Rectal smooth muscle tissue (tissue), 1 donor: ENCODE measurements around the gene CORO7.

Experiments used
- H3K27ac ChIP-seq: one replicate; pipeline ENCODE4 v1.7.0; 2013; ENCODE audit warnings: low read depth, low read length, inconsistent platforms
- H3K27me3 ChIP-seq: one replicate; pipeline ENCODE4 v1.7.0; 2013; ENCODE audit warnings: low read length; ENCODE audit not compliant: control insufficient read depth, insufficient read depth
- H3K36me3 ChIP-seq: one replicate; pipeline ENCODE4 v1.7.0; 2013; ENCODE audit warnings: low read length; ENCODE audit not compliant: control insufficient read depth, insufficient read depth
- H3K4me1 ChIP-seq: one replicate; pipeline ENCODE4 v1.7.0; 2013; ENCODE audit warnings: low read length; ENCODE audit not compliant: control insufficient read depth, insufficient read depth
- H3K4me3 ChIP-seq: one replicate; pipeline ENCODE4 v1.7.0; 2013; ENCODE audit warnings: low read length
- H3K9ac ChIP-seq: one replicate; pipeline ENCODE4 v1.7.0; 2013; ENCODE audit warnings: low read length

Gene CORO7

DNA sequence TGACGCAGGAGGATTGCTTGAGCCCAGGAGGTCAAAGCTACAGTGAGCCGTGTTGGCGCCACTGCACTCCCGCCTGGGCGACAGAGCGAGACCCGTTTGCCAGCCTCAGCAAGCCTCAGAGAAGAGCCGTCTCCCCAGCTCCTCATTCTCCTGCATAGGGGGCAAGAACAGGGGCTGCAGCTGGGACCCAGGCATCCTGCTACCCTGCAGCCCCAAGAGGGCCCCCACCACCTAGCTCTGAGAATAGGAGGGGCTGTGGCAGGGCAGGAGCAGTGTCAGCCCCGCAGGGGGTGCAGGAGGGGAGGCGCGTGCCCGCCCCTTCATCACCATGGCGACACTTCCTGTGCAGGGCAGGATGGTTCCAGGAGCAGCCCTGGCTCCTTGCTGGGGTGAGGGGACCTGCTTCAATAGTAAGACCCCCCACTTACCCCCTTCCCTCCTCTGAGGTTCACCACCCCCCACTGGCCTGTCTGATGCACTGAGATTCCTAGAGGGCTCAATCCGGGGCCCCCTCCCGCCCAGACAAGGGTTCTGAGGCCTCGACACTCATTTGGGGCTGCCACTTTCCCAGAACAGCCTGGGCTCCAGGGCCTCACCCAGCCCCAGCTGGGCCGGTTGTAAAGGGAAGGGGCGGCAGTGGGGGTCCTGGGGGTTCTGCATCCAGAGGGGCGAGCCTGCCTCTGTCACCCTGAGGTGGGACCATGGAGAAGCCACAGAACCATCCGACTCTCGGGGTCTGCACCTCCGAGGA lies 24.6 kb downstream of the CORO7 start:
- Histone ChIP-seq H3K36me3 (peaks cover 11% of the 10 kb centered on the region), H3K4me3 (no peak overlapping the region), H3K4me1 (peaks cover 12% of the 10 kb centered on the region), H3K9ac (no peak overlapping the region), H3K27ac (no peak overlapping the region), H3K27me3 (no peaks in the 10 kb centered on the region)

DNA sequence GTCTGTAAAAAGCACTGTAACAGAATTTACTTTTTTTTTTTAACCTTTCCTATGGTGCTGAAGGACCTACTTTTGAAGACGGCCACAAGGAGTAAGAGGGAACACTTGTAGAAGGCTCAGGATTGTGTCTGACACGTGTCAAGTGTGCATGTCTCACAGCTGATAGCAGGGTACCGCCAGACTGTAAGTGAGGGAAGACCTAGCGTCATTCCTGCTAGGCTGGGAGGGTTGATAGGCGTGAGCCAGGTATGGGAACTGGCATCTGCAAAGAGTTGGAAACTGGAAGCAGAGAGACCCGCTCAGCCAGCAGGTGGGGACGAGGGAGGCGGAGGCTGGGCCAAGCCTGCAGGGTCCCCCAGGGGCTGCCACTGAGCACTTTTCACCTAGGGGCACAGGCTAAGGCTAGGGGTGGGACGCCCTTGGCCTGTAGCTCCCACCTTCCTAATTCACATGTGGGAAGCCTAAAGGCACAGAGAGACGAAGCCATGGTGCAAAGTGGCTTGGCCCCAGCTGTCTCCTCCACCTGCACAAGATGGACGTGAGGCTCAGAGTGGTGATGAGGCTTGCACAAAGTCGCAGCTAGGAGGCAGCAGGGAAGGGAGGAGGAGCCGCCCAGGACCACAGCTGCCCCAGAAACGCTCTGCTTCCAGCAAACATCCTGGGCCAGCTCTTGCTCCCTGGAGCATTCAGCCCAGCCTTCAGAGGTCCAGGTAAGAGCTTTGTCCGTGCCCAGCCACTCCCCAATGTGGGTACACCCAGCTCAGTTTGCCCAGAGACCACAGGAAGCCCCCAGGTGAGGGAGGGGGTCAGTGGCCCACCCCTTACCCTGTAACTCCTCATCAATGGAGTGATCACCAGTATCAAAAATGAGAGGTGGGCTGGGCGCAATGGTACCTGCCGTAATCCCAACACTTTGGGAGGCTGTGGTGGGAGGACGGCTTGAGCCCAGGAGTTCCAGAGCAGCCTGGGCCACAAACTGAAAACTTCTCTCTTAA lies 25.8 kb downstream of the CORO7 start:
- Histone ChIP-seq H3K9ac (no peak overlapping the region), H3K4me3 (no peak overlapping the region), H3K27me3 (no peaks in the 10 kb centered on the region), H3K27ac (no peak overlapping the region), H3K36me3 (peaks cover 13% of the 10 kb centered on the region), H3K4me1 (peaks cover 12% of the 10 kb centered on the region)

DNA sequence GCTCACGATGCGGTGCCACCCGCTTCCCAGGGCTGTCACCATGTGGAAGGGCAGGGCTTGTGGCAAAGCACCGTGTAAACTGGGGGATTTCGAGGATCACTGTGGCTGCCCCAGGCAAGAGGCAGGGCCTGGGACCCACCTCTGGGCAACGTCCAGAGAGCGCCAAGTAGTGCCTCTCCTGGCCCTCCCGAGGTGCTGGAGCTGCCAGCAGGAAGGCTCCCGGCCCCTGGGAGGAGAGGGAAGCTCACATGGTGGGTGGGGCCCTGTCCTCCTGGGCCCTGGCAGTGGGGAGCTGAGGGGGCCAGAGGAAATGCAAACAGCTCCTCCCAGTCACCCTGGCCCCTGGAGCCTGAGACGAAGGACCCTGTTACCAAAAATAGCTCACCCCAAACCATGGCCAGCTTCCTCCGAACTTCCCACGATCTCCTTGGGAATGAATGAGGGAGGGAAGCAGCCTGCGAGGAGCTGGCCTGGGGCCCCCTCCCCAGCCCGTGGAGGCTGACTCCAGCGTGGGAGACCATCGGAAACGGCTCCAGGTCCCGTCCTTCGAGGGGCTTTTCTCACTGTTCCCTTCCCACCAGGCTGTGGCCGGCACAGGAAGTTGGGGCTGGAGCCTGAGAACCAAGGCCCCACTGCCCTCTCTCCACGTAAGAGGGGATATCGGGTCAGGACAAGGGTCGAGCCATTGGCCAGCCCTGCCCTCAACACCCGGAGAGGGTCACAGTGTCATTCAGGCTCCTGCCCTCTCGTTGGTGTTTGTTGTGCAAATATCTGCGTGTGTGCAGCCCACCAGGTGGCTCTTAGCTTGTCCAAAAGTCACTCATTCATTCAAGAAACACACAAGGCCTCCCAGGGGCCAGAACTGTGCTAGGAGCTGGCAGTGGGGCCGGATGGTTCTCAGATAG lies 27.1 kb downstream of the CORO7 start:
- Histone ChIP-seq H3K27ac (no peak overlapping the region), H3K9ac (no peak overlapping the region), H3K27me3 (no peaks in the 10 kb centered on the region), H3K4me3 (no peak overlapping the region), H3K36me3 (peaks cover 13% of the 10 kb centered on the region), H3K4me1 (peaks cover 12% of the 10 kb centered on the region)

DNA sequence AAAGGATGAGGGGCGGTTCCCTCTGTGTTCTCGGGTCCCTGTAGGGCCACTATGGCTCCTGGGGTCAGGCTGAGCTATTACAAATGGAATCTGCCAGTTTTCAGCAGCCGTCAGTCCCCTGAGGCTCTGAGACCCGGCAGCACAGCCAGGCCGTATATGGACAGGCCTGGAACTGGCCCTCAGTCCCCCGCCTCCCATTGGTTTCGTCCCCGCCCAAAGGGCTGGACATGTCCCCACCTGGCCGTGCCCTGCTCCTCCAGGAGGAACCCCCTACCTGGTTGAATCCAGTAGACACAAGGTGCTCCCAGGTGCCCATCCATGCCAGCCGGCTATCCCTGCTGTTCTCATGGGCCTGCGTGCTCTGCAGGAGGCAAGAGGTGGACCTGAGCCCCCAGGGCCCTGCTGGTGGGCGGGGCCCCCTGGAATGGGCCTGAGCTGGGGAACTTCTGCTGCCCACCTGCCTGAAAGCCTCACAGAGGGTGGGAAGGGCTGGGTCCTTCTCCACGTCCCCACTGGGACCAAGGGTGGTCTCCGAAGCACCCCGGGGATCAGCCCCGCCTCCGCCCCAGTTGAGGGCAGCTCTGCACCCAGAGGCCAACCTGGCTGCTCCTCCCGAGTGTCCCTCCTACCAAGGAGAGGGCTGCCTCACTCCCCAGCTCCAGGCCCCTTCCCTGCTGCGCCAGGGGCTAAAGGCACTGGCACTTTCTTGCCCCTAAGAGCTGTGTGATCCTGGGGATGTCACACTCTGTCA lies 27.9 kb downstream of the CORO7 start:
- H3K27ac ChIP-seq = no peak overlapping the region
- H3K4me3 ChIP-seq = no peak overlapping the region
- peaks cover 12% of the 10 kb centered on the region for H3K4me1 ChIP-seq
- H3K27me3 ChIP-seq = no peaks in the 10 kb centered on the region
- H3K36me3 ChIP-seq = peaks cover 13% of the 10 kb centered on the region
- H3K9ac ChIP-seq = no peak overlapping the region

DNA sequence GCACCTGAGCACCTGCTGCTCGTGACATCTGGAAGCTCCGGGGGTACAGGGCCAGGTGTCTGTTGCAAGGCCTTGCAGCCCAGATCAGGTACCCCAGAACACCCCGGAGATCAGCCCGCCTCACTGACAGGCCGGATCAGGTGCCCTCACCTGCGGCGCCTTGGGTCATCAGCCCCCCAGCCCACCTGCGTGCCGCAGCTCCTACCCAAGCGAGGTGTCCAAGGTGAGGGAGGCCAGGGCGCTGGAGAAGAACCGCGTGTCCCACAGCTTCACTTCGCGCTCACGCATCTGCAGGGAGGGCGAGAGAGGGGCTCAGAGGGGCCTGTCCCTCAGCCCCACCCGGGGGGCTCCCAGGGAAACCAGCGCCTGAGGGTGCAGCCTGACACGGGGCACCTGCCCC lies 28.6 kb downstream of the CORO7 start:
- Histone ChIP-seq H3K9ac (no peak overlapping the region), H3K4me1 (peaks cover 6% of the 10 kb centered on the region), H3K27ac (no peak overlapping the region), H3K27me3 (no peaks in the 10 kb centered on the region), H3K4me3 (no peak overlapping the region), H3K36me3 (peaks cover 13% of the 10 kb centered on the region)

DNA sequence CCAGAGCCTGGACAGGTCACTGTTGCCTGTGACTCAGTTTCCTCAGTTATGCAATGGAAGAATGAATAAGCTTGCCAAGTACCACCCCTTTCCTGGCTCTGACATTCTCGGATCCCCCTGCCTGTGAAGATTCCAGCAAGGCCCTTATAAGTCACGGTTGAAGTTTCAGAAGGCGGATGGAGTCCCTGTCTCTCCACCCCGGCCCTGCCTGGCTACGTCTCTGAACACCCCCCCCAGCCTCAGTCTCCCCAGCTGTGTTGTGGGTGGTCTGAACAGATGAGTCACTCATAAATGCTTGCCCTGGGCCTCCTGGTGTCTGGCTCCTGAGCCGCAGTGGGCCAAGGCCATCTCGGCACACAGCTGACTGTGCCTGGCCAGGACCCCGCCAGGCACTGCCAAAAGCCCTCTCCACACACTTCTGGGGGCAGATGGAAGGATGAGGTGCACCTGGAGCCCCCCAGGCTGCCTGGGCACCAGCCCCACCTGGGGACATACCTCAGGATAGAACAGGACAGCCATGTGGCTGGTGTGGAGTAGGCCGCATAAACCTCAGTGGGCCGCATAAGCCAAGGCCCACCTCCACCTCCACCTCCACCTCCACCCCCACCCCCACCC lies 29.3 kb downstream of the CORO7 start:
- Histone ChIP-seq H3K27me3 (no peaks in the 10 kb centered on the region), H3K36me3 (peaks cover 13% of the 10 kb centered on the region), H3K4me1 (no peaks in the 10 kb centered on the region), H3K9ac (no peak overlapping the region), H3K4me3 (no peak overlapping the region), H3K27ac (no peak overlapping the region)

DNA sequence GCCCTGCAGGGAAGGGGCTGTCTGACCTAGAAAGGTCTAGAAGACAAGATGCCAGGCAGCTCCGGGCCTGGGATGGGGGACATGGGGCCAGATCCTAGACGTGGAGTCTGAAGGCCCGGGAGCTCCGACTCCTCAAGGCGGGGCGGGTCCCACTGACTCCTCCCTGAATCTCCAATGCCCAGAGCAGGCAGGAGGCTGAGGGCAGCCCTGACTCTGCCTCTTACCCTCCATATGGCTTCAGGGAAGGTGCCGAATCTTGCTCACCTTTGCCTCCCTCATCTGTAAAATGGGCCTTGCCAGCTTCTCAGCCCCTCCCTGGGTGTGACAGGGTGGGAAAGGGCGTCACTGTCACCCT lies 30.0 kb downstream of the CORO7 start:
- no peak overlapping the region for H3K27ac ChIP-seq
- H3K27me3 ChIP-seq = no peaks in the 10 kb centered on the region
- H3K4me3 ChIP-seq = no peak overlapping the region
- peaks cover 13% of the 10 kb centered on the region for H3K36me3 ChIP-seq
- no peak overlapping the region for H3K9ac ChIP-seq
- H3K4me1 ChIP-seq = no peaks in the 10 kb centered on the region

DNA sequence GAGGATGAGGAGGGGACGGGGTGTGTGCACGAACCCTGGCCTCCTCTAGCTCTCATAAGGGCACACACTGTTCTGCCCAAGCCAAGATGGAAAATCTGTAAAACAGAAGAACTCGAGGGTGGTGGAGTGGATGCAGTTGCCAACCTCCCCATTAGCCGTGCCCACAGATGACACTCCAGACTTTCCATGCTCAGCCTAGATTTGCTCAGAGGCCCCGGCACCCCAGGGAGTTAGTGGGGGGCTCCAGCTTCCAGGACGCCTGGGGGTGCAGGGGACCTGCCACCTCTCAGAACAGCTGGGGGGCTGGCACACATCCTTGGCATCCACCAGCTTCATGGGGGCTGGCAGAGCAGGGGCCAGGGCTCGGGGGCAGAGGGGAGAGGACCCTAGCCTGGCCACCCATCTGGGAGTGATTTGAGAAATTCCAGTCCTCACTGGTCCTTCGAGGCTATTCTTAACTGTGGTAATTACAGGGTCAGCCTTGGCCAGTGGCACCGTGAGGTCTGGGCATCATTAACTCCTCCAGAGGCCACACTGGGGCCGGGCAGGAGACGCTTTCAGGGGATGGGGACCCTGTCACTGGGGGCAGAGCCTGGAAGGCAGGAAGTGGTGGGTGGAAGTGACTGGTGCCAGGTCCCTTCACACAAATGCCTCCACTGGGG lies 30.5 kb downstream of the CORO7 start:
- H3K9ac ChIP-seq = no peak overlapping the region
- H3K4me3 ChIP-seq = no peak overlapping the region
- no peaks in the 10 kb centered on the region for H3K4me1 ChIP-seq
- no peaks in the 10 kb centered on the region for H3K27me3 ChIP-seq
- H3K27ac ChIP-seq = no peak overlapping the region
- peaks cover 12% of the 10 kb centered on the region for H3K36me3 ChIP-seq

DNA sequence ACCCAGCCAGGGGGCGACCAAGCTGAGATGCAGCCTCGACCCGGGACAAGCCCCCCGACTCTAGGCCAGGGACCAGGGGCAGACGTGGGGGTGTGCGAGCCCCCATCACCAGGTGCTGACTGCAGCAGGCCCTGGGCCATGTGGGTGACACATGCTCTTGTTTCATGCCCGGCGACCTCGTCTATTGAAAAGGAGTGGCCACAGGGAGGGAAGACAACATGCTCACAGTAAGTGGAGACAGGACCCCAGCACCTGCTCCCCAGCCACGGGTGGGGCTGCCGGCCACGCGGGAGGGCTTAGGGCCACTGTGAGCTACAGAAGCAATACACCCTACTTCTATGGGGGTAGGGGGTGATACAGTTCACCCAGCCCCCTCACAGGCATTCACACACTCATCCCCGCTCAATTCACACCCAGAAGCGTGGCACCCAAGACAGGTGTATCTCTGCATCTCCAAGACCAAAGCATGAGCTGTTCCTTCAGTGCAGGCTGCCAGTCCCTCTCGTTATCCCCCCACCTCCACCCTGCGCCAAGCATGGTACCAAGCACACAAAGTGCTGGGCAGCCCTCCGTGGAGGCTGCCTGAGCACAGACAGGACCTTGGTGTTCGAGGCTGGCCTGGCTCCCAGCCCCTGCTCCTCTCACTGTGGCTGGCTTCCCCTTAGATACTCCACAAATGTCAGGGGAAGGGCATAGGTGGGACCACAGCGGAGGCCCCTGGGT lies 31.2 kb downstream of the CORO7 start:
- no peak overlapping the region for H3K9ac ChIP-seq
- peaks cover 7% of the 10 kb centered on the region for H3K36me3 ChIP-seq

DNA sequence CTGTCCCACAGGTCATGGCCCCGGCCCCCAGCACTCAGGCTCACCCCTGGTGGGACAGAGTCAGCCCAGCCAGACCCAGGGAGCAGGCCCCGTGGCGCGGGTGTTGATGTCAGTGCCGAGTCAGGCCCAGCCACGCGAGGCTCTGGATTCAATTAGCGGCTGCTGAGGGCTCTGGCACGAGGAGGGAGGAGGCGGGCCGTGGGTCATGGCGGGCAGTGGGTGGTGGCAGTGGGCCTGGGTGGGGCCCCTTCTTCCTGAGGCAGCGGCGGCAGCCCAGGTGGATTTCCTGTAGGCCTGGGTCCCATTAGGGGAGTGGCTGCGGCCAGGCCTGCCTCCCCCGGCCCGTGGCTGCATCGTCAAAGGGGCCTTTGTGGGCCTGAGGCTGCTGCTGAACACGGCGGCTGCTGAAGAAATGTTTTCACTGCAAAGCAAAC lies 31.9 kb downstream of the CORO7 start:
- no peak overlapping the region for H3K9ac ChIP-seq
- peaks cover 7% of the 10 kb centered on the region for H3K36me3 ChIP-seq
- H3K4me1 ChIP-seq = peaks cover 4% of the 10 kb centered on the region
- H3K4me3 ChIP-seq = no peak overlapping the region
- no peak overlapping the region for H3K27ac ChIP-seq
- no peaks in the 10 kb centered on the region for H3K27me3 ChIP-seq

More for the DNA sequence above, 31.2 kb downstream of the CORO7 start:
- Histone ChIP-seq H3K27me3 (no peaks in the 10 kb centered on the region), H3K4me1 (peaks cover 4% of the 10 kb centered on the region), H3K4me3 (no peak overlapping the region), H3K27ac (no peak overlapping the region)
